SK-N-SH treated with all-trans-retinoic acid at 6 μM for 48 hours (cell line): ENCODE data around the gene TRABD2B.

Experiments
- ATAC-seq: fragments of 200-7000 bp; cut with Tn5 transposase; 3 replicates; pipeline ENCODE4 v1.9.1; 2020; ENCODE audit warnings: mild to moderate bottlenecking, moderate library complexity
- ARNTL ChIP-seq: fragments of 450-650 bp; formaldehyde crosslinking; IDR thresholded peaks from 2 replicates; pipeline ENCODE4 v1.5.0; 2020; ENCODE audit warnings: low read depth, mild to moderate bottlenecking, moderate library complexity, borderline replicate concordance
- BACH2 ChIP-seq: fragments of 250-450 bp; sonication (Bioruptor Pico); IDR thresholded peaks from 2 replicates; pipeline ENCODE4 v1.9.0; 2021; ENCODE audit warnings: mild to moderate bottlenecking, borderline replicate concordance
- CREB5 ChIP-seq: fragments of 250-450 bp; sonication (Bioruptor Pico); IDR thresholded peaks from 2 replicates; pipeline ENCODE4 v1.5.1; 2020; ENCODE audit warnings: low read depth, mild to moderate bottlenecking, moderate library complexity
- CSDC2 ChIP-seq: fragments of 250-450 bp; sonication (Bioruptor Pico); IDR thresholded peaks from 2 replicates; pipeline ENCODE4 v1.5.0; 2020; ENCODE audit warnings: mild to moderate bottlenecking, moderate library complexity
- ESRRG ChIP-seq: fragments of 250-450 bp; sonication (Bioruptor Pico); IDR thresholded peaks from 2 replicates; pipeline ENCODE4 v1.6.1; 2021; ENCODE audit warnings: mild to moderate bottlenecking
- GLIS3 ChIP-seq: fragments of 250-450 bp; sonication (Bioruptor Pico); IDR thresholded peaks from 2 replicates; pipeline ENCODE4 v1.5.0; 2020; ENCODE audit warnings: mild to moderate bottlenecking, moderate library complexity
- ISL1 ChIP-seq: fragments of 250-450 bp; sonication (Bioruptor Pico); IDR thresholded peaks from 2 replicates; pipeline ENCODE4 v2.1.2; 2022; ENCODE audit warnings: mild to moderate bottlenecking, moderate library complexity
- OSR1 ChIP-seq: fragments of 250-450 bp; sonication (Bioruptor Pico); IDR thresholded peaks from 2 replicates; pipeline ENCODE4 v1.8.0; 2022; ENCODE audit warnings: moderate library complexity, mild to moderate bottlenecking, inconsistent platforms
- PATZ1 ChIP-seq: fragments of 250-450 bp; sonication (Bioruptor Pico); IDR thresholded peaks from 2 replicates; pipeline ENCODE4 v1.8.0; 2020; ENCODE audit warnings: mild to moderate bottlenecking, moderate library complexity, borderline replicate concordance
- POU6F1 ChIP-seq: fragments of 250-450 bp; sonication (Bioruptor Pico); IDR thresholded peaks from 2 replicates; pipeline ENCODE4 v1.8.0; 2021; ENCODE audit warnings: low read depth, mild to moderate bottlenecking, moderate library complexity, borderline replicate concordance
- PPARA ChIP-seq: fragments of 250-450 bp; sonication (Bioruptor Pico); IDR thresholded peaks from 2 replicates; pipeline ENCODE4 v1.5.0; 2020; ENCODE audit warnings: mild to moderate bottlenecking, borderline replicate concordance
- RARB ChIP-seq: fragments of 250-450 bp; sonication (Bioruptor Pico); IDR thresholded peaks from 2 replicates; pipeline ENCODE4 v1.8.0; 2021; ENCODE audit warnings: mild to moderate bottlenecking, moderate library complexity
- SNAI2 ChIP-seq: fragments of 250-450 bp; sonication (Bioruptor Pico); IDR thresholded peaks from 2 replicates; pipeline ENCODE4 v1.5.0; 2020; ENCODE audit warnings: mild to moderate bottlenecking, moderate library complexity
- TCF4 ChIP-seq: fragments of 250-450 bp; sonication (Bioruptor Pico); IDR thresholded peaks from 2 replicates; pipeline ENCODE4 v1.8.0; 2021; ENCODE audit warnings: mild to moderate bottlenecking, moderate library complexity, borderline replicate concordance
- TOX ChIP-seq: fragments of 250-450 bp; sonication (Bioruptor Pico); IDR thresholded peaks from 2 replicates; pipeline ENCODE4 v1.8.0; 2021; ENCODE audit warnings: mild to moderate bottlenecking, moderate library complexity, borderline replicate concordance
- TSHZ2 ChIP-seq: fragments of 250-450 bp; sonication (Bioruptor Pico); IDR thresholded peaks from 2 replicates; pipeline ENCODE4 v1.5.0; 2020; ENCODE audit warnings: mild to moderate bottlenecking, moderate library complexity
- ZC3H10 ChIP-seq: fragments of 250-450 bp; sonication (Bioruptor Pico); IDR thresholded peaks from 2 replicates; pipeline ENCODE4 v1.5.1; 2021; ENCODE audit warnings: mild to moderate bottlenecking, moderate library complexity
- ZFP3 ChIP-seq: fragments of 250-450 bp; sonication (Bioruptor Pico); IDR thresholded peaks from 2 replicates; pipeline ENCODE4 v1.5.0; 2020; ENCODE audit warnings: mild to moderate bottlenecking, moderate library complexity
- ZNF565 ChIP-seq: fragments of 450-650 bp; formaldehyde crosslinking; conservative IDR thresholded peaks from 2 replicates; pipeline ENCODE4 v1.5.0; 2020; ENCODE audit warnings: low read depth, mild to moderate bottlenecking, moderate library complexity
- ZNF70 ChIP-seq: fragments of 450-650 bp; formaldehyde crosslinking; IDR thresholded peaks from 2 replicates; pipeline ENCODE4 v1.5.0; 2020; ENCODE audit warnings: mild to moderate bottlenecking, moderate library complexity
- ZNF8 ChIP-seq: fragments of 450-650 bp; formaldehyde crosslinking; IDR thresholded peaks from 2 replicates; pipeline ENCODE4 v1.5.0; 2020; ENCODE audit warnings: mild to moderate bottlenecking, moderate library complexity

TRABD2B gene

GRCh38 chr1:47755101-47755990, 241.8 kb downstream of the TRABD2B start:
- peak; percentile 55; the same call in 2 of the 3 replicates for ATAC-seq
- TF ChIP-seq ZNF8 (CRISPR knock-in tag) (no peak), ISL1 (CRISPR knock-in tag) (no peak), TOX (no peak), OSR1 (no peak), ESRRG (no peak), RARB (CRISPR knock-in tag) (no peak), TSHZ2 (CRISPR knock-in tag) (no peak), ZNF70 (no peak)

GRCh38 chr1:47754221-47754620, 243.0 kb downstream of the TRABD2B start:
- no peak for ATAC-seq
- TF ChIP-seq TOX (no peak), ZFP3 (CRISPR knock-in tag) (no peak), ISL1 (CRISPR knock-in tag) (no peak), GLIS3 (no peak), OSR1 (no peak), ZC3H10 (no peak), ESRRG (no peak), ZNF8 (CRISPR knock-in tag) (no peak), PATZ1 (CRISPR knock-in tag) (no peak), ARNTL (CRISPR knock-in tag) (no peak), TCF4 (CRISPR knock-in tag) (no peak), ZNF70 (no peak), CREB5 (CRISPR knock-in tag) (no peak), PPARA (CRISPR knock-in tag) (no peak), SNAI2 (CRISPR knock-in tag) (no peak)

GRCh38 chr1:47753808-47754207, 243.4 kb downstream of the TRABD2B start:
- ATAC-seq = no peak
- TF ChIP-seq TSHZ2 (CRISPR knock-in tag) (no peak), ZFP3 (CRISPR knock-in tag) (no peak), OSR1 (no peak), BACH2 (no peak), GLIS3 (no peak), ZNF565 (CRISPR knock-in tag) (no peak), CSDC2 (CRISPR knock-in tag) (no peak), ZNF8 (CRISPR knock-in tag) (no peak), POU6F1 (CRISPR knock-in tag) (no peak), PPARA (CRISPR knock-in tag) (no peak), ZNF70 (no peak)
